BLaER1 (cell line): Measurements from ENCODE around the gene TBC1D5.
"Not testable (repeated sequence)": the region's sequence is repeated elsewhere in the genome, so short reads cannot be mapped to it uniquely, and the experiment has no call there.

ENCODE experiments used
- H3K27ac ChIP-seq: shearing (Covaris generic); formaldehyde crosslinking; 2 replicates; pipeline ENCODE4 v1.8.1; 2022
- H3K27me3 ChIP-seq: shearing (Covaris generic); formaldehyde crosslinking; 2 replicates; pipeline ENCODE4 v1.8.1; 2022
- H3K36me3 ChIP-seq: shearing (Covaris generic); formaldehyde crosslinking; 2 replicates; pipeline ENCODE4 v1.8.1; 2022
- H3K4me1 ChIP-seq: shearing (Covaris generic); formaldehyde crosslinking; 2 replicates; pipeline ENCODE4 v1.8.1; 2022
- H3K4me2 ChIP-seq: shearing (Covaris generic); formaldehyde crosslinking; 2 replicates; pipeline ENCODE4 v1.8.1; 2022
- H3K4me3 ChIP-seq: shearing (Covaris generic); formaldehyde crosslinking; 2 replicates; pipeline ENCODE4 v1.8.1; 2022
- H3K9ac ChIP-seq: shearing (Covaris generic); formaldehyde crosslinking; 2 replicates; pipeline ENCODE4 v1.8.1; 2022
- H3K9me3 ChIP-seq: shearing (Covaris generic); formaldehyde crosslinking; 2 replicates; pipeline ENCODE4 v1.8.1; 2022
- H4K20me1 ChIP-seq: shearing (Covaris generic); formaldehyde crosslinking; 2 replicates; pipeline ENCODE4 v1.8.1; 2022
- Cebpa-rat ChIP-seq: shearing (Covaris generic); IDR thresholded peaks from 2 replicates; pipeline ENCODE4 v1.8.1; 2022

TBC1D5 gene, protein sequence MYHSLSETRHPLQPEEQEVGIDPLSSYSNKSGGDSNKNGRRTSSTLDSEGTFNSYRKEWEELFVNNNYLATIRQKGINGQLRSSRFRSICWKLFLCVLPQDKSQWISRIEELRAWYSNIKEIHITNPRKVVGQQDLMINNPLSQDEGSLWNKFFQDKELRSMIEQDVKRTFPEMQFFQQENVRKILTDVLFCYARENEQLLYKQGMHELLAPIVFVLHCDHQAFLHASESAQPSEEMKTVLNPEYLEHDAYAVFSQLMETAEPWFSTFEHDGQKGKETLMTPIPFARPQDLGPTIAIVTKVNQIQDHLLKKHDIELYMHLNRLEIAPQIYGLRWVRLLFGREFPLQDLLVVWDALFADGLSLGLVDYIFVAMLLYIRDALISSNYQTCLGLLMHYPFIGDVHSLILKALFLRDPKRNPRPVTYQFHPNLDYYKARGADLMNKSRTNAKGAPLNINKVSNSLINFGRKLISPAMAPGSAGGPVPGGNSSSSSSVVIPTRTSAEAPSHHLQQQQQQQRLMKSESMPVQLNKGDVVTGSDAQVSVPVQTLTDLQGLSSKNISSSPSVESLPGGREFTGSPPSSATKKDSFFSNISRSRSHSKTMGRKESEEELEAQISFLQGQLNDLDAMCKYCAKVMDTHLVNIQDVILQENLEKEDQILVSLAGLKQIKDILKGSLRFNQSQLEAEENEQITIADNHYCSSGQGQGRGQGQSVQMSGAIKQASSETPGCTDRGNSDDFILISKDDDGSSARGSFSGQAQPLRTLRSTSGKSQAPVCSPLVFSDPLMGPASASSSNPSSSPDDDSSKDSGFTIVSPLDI

DNA sequence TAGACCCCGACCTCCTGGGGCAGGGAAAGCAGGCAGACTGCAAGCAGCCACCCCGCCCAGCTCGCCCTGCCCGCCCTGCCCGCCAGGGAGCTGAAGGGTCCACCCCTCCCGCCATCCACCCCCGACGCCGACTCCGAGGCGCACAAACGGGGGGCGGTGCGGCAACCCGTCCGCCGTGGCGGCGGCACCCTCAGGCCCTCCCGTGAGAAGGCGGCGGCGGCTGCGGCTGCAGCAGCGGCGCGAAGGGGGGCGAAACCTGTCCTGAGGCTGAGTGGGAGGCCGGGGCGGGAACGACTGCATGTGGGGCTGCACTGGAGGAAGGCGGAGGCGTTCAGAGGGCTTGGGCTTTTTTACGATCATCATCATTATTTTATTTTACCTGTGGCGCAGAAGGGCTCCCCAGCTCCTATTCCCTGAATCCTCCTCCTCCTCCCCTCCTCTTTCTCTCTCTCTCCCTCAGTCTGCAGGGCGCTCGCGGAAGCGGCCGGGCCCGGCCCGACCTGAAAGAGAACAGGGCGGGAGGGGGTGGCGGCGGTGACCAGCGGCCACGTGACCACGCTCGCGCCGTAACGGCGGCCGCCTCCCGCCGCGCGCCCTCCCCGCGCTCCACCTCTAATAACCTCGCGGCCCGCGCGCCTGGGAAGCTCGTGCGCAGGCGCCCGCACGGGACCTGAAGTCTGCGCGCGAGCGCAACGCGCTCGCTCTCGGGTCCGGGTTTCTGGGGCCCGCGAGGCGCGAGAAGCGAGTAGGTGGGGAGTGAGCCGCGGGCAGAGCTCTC is at the start of gene TBC1D5:
Gene TBC1D5 (minus strand): TSS at position 530 of the 778 bp plus-strand sequence. CDS start 234,061 bp downstream, outside the sequence.
- Histone ChIP-seq H3K27ac (peak within 1 kb of the TSS; percentile 97), H3K4me2 (peak within 1 kb of the TSS; percentile 90), H3K9me3 (no peaks in the 10 kb centered on the region), H3K27me3 (no peaks in the 10 kb centered on the region; the same call in 1 of the 2 replicates), H3K4me1 (peaks cover 49% of the 10 kb centered on the region), H3K4me3 (peak within 1 kb of the TSS; percentile 87), H3K36me3 (no peaks in the 10 kb centered on the region), H3K9ac (peak within 1 kb of the TSS; percentile 94), H4K20me1 (no peaks in the 10 kb centered on the region)
- no peak for TF ChIP-seq Cebpa-rat

DNA sequence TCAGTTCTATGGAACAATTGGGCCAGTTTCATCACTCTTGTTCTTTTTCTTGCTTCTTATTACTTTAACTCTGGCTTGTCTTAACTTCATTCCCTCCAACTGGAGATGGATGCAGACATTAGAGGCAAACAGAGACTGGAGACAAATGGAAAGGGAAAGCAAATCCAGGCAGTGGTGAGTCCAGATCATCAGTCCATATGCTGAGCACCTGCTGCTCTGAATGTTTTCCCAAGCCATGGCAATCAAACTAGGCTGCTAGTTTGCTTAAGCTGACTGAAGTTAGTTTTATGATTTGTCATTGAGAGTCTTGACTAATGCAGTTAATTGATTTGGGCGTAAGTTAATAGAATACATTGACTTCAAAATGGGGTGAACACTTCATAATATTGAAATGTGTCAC is 41.0 kb upstream of the TBC1D5 start:
- no peak for TF ChIP-seq Cebpa-rat
- no peaks in the 10 kb centered on the region for H4K20me1 ChIP-seq
- no peak overlapping the region for H3K27ac ChIP-seq
- H3K4me1 ChIP-seq = peaks cover 13% of the 10 kb centered on the region; the same call in 1 of the 2 replicates
- H3K4me2 ChIP-seq = no peak overlapping the region
- no peak overlapping the region for H3K4me3 ChIP-seq
- H3K27me3 ChIP-seq = no peaks in the 10 kb centered on the region
- no peak overlapping the region for H3K9ac ChIP-seq
- H3K36me3 ChIP-seq = no peaks in the 10 kb centered on the region
- H3K9me3 ChIP-seq = peaks cover 41% of the 10 kb centered on the region

DNA sequence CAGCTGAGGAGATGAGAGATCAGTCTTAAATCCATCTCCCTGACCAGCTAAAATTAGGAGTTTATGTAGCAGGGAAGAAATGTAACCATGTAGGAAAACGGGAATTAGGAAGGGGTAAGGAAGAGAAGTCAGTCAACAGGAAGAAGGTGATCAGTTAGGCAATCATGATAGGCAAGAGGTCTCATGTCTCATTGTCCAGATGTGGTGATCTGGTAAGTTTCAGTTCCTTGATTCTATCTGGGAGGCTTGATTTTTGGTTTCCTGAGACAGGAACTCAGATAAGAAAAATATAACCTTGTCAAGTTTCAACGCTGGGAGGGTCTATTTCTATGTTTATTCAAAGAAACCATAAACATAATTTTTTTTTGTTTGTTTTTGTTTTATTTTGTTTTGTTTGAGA is 40.3 kb upstream of the TBC1D5 start:
- no peak for TF ChIP-seq Cebpa-rat
- Histone ChIP-seq H3K9me3 (peaks cover 41% of the 10 kb centered on the region), H3K4me2 (no peak overlapping the region; the same call in 1 of the 2 replicates), H3K27ac (no peak overlapping the region), H3K27me3 (no peaks in the 10 kb centered on the region), H3K4me3 (no peak overlapping the region), H3K36me3 (no peaks in the 10 kb centered on the region), H4K20me1 (no peaks in the 10 kb centered on the region), H3K9ac (no peak overlapping the region), H3K4me1 (peaks cover 13% of the 10 kb centered on the region; the same call in 1 of the 2 replicates)

DNA sequence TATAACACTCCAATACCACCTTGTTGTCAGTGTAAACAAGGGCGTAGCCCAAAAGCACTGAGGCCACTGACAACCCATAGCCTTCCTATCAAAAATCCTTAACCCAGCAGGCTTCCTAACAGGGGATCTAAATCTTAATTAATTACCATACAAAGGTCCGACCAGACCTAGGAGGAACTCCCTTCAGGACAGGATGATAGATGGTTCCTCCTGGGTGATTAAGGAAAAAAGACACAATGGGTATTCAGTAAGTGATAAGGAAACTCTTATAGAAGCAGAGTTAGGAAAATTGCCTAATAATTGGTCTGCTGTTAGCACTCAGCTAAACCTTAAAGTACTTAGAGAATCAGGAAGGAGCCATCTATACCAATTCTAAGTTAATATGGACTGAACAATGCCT is 37.9 kb upstream of the TBC1D5 start:
- not testable (repeated sequence) for H3K4me3 ChIP-seq, H3K4me2 ChIP-seq, H3K27ac ChIP-seq, H3K9ac ChIP-seq, H4K20me1 ChIP-seq, H3K27me3 ChIP-seq, H3K36me3 ChIP-seq
- peaks cover 13% of the 10 kb centered on the region; the same call in 1 of the 2 replicates for H3K4me1 ChIP-seq
- H3K9me3 ChIP-seq = peaks cover 39% of the 10 kb centered on the region

DNA sequence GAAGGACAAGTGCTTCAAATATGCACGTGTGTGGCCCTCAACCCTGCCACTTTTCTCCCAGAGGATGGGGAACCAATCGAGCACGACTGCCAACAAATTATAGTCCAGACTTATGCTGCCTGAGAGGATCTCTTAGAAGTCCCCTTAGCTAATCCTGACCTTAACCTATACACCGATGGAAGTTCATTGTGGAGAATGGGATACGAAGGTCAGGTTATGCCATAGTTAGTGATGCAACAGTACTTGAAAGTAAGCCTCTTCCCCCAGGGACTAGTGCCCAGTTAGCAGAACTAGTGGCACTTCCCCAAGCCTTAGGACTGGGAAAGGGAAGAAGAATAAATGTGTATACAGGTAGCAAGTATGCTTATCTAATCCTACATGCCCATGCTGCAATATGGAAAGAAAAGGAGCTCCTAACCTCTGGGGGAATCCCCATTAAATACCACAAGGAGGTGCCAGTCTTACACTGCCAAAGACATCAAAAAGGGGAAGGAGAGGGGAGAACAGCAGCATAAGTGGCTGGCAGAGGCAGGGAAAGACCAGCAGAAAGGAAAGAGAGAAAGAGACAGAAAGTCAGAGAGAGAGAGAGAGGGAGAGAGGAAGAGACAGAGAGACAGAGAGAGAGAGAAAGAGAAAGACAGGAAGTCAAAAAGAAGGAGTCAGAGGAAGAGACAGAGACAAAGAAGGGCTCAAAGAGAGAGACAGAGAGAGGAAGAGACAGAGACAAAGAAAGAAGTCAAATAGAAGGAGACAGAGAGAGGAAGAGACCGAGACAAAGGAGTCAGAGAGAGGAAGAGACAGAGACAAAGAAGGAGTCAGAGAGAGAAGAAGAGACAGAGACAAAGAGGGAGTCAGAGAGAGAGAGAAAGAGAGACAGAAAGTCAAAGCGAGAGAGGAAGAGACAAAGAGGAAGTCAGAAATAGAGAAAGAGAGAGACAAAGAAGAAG is 37.1 kb upstream of the TBC1D5 start:
- H3K27ac ChIP-seq, H3K27me3 ChIP-seq, H3K4me2 ChIP-seq, H4K20me1 ChIP-seq, H3K36me3 ChIP-seq, H3K4me3 ChIP-seq, H3K9ac ChIP-seq: not testable (repeated sequence)
- peaks cover 35% of the 10 kb centered on the region for H3K9me3 ChIP-seq
- H3K4me1 ChIP-seq = peaks cover 19% of the 10 kb centered on the region; the same call in 1 of the 2 replicates

DNA sequence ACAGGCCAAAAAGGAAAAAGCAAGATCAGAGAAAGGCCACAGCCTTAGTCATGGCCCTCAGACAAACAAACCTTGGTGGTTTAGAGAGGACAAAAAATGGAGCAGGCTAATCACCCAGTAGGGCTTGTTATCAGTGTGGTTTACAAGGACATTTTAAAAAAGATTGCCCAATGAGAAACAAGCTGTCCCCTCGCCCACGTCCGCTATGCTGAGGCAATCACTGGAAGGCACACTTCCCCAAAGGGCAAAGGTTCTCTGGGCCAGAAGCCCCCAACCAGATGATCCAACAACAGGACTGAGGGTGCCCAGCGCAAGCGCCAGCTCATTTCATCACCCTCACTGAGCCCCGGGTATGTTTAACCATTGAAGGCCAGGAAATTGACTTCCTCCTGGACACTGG is 34.9 kb upstream of the TBC1D5 start:
- not testable (repeated sequence) for H3K4me2 ChIP-seq, H3K27me3 ChIP-seq, H3K9ac ChIP-seq, H4K20me1 ChIP-seq, H3K27ac ChIP-seq, H3K4me3 ChIP-seq, H3K36me3 ChIP-seq
- peaks cover 22% of the 10 kb centered on the region for H3K9me3 ChIP-seq
- peaks cover 14% of the 10 kb centered on the region; the same call in 1 of the 2 replicates for H3K4me1 ChIP-seq

DNA sequence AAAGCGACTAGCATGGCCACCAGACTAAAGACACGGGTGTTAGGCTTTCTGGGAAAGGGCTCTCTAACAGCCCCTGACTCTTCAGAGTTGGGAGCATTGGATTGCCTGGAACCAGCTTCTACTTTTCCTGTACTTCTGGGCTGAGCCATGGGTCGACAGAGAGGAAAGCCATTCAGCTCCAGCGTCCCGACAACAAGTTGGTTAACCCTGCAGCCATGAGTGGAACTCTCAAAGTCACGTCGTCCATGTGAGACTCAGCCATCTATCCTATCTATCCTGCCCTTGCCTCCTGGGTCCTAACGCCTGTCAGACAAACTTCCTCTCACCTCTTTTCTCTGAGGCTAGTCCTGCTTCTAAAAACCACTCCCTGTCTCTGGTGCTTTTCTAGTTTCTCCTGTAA is 32.6 kb upstream of the TBC1D5 start:
- H3K27ac ChIP-seq = no peak overlapping the region
- H3K4me2 ChIP-seq = no peak overlapping the region
- H3K4me3 ChIP-seq = no peak overlapping the region

DNA sequence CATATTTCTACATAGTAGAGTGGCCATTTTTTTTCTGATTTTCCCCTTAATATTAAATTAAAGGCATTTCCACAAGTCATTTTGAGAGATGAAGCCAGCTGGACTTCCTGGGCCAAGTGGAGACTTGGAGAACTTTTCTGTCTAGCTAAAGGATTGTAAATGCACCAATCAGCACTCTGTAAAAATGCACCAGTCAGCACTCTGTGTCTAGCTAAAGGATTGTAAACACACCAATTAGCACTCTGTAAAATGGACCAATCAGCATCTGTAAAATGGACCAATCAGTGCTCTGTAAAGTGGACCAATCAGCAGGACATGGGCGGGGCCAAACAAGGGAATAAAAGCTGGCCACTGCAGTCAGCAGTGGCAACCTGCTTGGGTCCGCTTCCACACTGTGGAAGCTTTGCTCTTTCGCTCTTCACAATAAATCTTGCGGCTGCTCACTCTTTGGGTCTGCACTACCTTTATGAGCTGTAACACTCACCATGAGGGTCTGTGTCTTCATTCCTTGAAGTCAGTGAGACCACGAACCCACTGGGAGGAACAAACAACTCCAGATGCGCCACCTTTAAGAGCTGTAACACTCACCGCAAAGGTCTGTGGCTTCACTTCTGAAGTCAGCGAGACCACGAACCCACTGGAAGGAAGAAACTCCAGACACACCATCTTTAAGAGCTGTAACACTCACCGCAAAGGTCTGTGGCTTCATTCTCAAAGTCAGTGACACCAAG is 31.9 kb upstream of the TBC1D5 start:
- H4K20me1 ChIP-seq, H3K9ac ChIP-seq, H3K36me3 ChIP-seq, H3K4me2 ChIP-seq, H3K27ac ChIP-seq, H3K9me3 ChIP-seq, H3K27me3 ChIP-seq, H3K4me3 ChIP-seq: not testable (repeated sequence)
- peaks cover 12% of the 10 kb centered on the region; the same call in 1 of the 2 replicates for H3K4me1 ChIP-seq

More for the DNA sequence above, 32.6 kb upstream of the TBC1D5 start:
- TF ChIP-seq Cebpa-rat = no peak
- Histone ChIP-seq H4K20me1 (no peaks in the 10 kb centered on the region), H3K27me3 (no peaks in the 10 kb centered on the region), H3K4me1 (peaks cover 14% of the 10 kb centered on the region; the same call in 1 of the 2 replicates), H3K36me3 (no peaks in the 10 kb centered on the region), H3K9ac (no peak overlapping the region), H3K9me3 (peaks cover 9% of the 10 kb centered on the region; the same call in 1 of the 2 replicates)
